ENCODE measurements around the gene IDUA. TPM values are rescaled to one million over a fixed set of nuclear protein-coding genes. Genes with fewer than 3 reads are reported as not detected.

The IDUA gene
- total RNA-seq, 1 donor from 2014 or later, result 7.1 TPM

DNA sequence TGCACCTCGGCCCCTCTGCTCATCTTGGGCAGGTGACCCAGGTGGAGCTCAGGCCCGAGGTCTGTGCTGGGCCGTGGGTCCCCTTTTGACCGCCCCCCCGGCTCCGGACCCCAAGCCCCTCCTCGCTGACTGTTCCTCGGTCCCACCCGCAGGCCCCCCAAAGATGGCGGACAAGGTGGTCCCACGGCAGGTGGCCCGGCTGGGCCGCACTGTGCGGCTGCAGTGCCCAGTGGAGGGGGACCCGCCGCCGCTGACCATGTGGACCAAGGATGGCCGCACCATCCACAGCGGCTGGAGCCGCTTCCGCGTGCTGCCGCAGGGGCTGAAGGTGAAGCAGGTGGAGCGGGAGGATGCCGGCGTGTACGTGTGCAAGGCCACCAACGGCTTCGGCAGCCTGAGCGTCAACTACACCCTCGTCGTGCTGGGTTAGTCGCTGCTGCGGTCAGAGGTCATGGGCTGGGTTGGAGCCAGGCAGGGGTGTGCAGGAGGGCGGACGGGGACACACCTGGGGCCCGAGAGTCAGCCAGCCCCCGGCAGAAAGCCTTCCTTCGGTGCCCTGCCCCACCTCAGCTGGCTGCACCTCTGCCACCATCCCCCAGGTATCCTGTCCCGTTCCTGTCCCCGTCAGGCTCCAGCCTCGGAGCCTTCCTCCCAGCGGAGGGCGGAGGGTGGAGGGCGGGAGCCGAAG is 35.4 kb downstream of the IDUA start:
- no peak for DNase-seq (ENCODE audit: low read depth)
- no peak overlapping the region for H3K4me3 ChIP-seq (ENCODE audit: low read depth, low read length)
- no peak for TF ChIP-seq CTCF (IDR thresholded peaks at IDR 0.05; ENCODE audit: insufficient read depth, low read length, poor library complexity, severe bottlenecking)
- H3K27me3 ChIP-seq (ENCODE audit: control insufficient read depth, insufficient read depth, low read length), result no peaks in the 10 kb centered on the region
- no peaks in the 10 kb centered on the region for H3K36me3 ChIP-seq (ENCODE audit: control insufficient read depth, insufficient read depth, low read length)

- no peak for DNase-seq (ENCODE audit: low read depth)
- Histone ChIP-seq H3K27me3 (ENCODE audit: control insufficient read depth, insufficient read depth, low read length) (no peaks in the 10 kb centered on the region), H3K4me3 (ENCODE audit: low read depth, low read length) (no peak overlapping the region), H3K36me3 (ENCODE audit: control insufficient read depth, insufficient read depth, low read length) (no peaks in the 10 kb centered on the region)
- TF ChIP-seq CTCF (IDR thresholded peaks at IDR 0.05; ENCODE audit: insufficient read depth, low read length, poor library complexity, severe bottlenecking), result no peak
These were observed 35.9 kb downstream of the IDUA start for GRCh38 chr4:1022739-1023066.

DNA sequence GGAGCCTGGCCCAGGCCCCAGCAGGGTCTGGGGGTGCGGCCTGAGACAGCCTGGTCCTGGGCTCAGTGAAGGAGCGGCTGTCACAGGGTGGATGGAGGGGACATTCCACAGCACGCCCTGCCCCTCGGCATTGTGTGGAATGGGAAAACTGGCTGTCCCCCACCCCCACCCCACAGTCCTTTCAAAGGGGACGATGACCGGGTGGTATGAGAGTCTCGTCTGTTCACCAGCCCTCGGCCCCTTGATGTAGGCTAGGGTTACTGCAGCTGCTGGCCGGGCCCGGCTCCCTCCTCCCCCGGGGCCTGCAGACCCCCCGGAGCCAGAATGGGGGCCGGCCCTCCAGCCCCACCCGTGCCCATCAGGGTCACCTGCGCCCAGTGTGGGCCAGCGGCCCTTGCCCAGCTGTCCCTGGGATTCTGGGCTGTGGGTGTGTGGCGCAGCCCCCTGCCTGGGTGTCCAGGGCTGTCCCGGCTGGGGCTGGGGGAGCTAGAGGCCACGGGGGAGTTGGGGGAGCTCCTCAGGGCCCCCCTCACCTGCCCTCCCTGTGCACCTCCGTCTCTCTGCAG is 36.3 kb downstream of the IDUA start:
- no peak for DNase-seq (ENCODE audit: low read depth)
- H3K4me3 ChIP-seq (ENCODE audit: low read depth, low read length), result no peak overlapping the region
- no peaks in the 10 kb centered on the region for H3K36me3 ChIP-seq (ENCODE audit: control insufficient read depth, insufficient read depth, low read length)
- H3K27me3 ChIP-seq (ENCODE audit: control insufficient read depth, insufficient read depth, low read length), result peaks cover 4% of the 10 kb centered on the region
- no peak for TF ChIP-seq CTCF (IDR thresholded peaks at IDR 0.05; ENCODE audit: insufficient read depth, low read length, poor library complexity, severe bottlenecking)

DNA sequence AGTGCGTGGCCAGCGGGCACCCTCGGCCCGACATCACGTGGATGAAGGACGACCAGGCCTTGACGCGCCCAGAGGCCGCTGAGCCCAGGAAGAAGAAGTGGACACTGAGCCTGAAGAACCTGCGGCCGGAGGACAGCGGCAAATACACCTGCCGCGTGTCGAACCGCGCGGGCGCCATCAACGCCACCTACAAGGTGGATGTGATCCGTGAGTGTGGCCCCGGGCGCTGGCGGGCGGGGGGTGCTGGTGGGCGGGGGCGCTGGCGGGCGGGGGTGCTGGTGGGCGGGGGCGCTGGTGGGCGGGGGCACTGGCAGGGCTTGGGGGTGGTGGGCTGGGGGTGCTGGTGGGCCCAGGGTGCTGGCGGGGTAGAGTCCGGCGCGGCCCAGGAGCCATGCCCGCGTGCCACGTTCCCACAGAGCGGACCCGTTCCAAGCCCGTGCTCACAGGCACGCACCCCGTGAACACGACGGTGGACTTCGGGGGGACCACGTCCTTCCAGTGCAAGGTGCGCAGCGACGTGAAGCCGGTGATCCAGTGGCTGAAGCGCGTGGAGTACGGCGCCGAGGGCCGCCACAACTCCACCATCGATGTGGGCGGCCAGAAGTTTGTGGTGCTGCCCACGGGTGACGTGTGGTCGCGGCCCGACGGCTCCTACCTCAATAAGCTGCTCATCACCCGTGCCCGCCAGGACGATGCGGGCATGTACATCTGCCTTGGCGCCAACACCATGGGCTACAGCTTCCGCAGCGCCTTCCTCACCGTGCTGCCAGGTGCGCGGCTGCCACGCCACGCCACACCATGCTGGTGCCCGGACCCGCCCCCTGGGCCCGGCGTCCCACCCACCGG is 37.3 kb downstream of the IDUA start:
- Histone ChIP-seq H3K27me3 (ENCODE audit: control insufficient read depth, insufficient read depth, low read length) (peaks cover 13% of the 10 kb centered on the region), H3K4me3 (ENCODE audit: low read depth, low read length) (no peak overlapping the region), H3K36me3 (ENCODE audit: control insufficient read depth, insufficient read depth, low read length) (no peaks in the 10 kb centered on the region)
- TF ChIP-seq CTCF (IDR thresholded peaks at IDR 0.05; ENCODE audit: insufficient read depth, low read length, poor library complexity, severe bottlenecking), result no peak
- DNase-seq (ENCODE audit: low read depth), result no peak

GRCh38 chr4:1024882-1025545 is 38.2 kb downstream of the IDUA start:
- H3K4me3 ChIP-seq (ENCODE audit: low read depth, low read length), result no peak overlapping the region
- H3K36me3 ChIP-seq (ENCODE audit: control insufficient read depth, insufficient read depth, low read length), result no peaks in the 10 kb centered on the region
- no peak for TF ChIP-seq CTCF (IDR thresholded peaks at IDR 0.05; ENCODE audit: insufficient read depth, low read length, poor library complexity, severe bottlenecking)
- peaks cover 21% of the 10 kb centered on the region for H3K27me3 ChIP-seq (ENCODE audit: control insufficient read depth, insufficient read depth, low read length)
- DNase-seq (ENCODE audit: low read depth), result no peak

Measured in kidney epithelial cell (primary cell).